ENCODE measurements around the gene PDE3B.
"Not testable (repeated sequence)": the region's sequence is repeated elsewhere in the genome, so short reads cannot be mapped to it uniquely, and the experiment has no call there.

The PDE3B gene

GRCh38 chr11:14641801-14642200 is 1.8 kb upstream of the PDE3B start:
- DNase-seq (ENCODE audit: low read depth in 2 of 3, low spot score in 1 of 3), result no peak

GRCh38 chr11:14642453-14642852 is 1.2 kb upstream of the PDE3B start:
- no peak for DNase-seq (ENCODE audit: low read depth in 2 of 3, low spot score in 1 of 3)

DNA sequence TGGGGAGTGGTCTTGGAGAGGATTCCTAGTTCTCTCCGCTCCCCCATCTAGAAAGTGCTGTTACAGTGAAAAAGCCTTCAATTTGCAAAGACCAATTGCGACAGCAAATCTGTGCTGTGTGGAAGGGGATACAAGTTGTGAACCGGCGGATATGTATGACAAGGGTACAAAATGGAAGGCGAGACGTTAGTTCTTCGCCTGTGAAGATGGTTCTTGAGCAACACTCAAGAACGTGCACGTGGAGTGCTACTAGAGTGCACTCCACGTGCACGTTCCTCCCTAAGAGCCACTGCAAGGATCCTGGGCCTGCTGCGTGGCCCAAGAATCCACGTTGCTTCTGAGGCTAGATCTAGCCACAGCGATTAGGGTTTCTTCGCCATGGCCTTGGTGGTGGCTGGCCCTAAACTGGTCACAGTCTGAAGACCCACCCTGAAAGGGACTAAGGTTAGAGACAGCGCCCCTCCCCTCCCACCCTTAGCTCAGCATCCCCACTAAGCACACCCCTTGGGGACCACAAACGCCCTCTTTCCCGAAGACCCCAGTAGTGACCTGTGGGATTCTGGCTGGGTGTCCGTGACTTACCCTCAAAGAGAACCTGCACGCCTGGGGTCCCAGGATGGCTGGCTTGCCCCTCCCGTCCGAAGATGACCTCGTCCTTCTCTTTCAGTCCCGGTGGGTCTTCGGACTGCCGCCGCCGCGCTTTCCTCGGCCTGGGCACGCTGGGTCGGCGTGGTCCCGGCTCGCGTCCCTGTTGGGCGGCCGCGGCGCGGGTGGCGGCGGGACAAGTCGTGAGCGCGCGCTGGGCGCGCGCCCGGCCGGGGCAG is 519 bp upstream of the PDE3B start:
- DNase-seq (ENCODE audit: low read depth in 2 of 3, low spot score in 1 of 3), result no peak

GRCh38 chr11:14644226-14645014 is 816 bp downstream of the PDE3B start:
- DNase-seq (ENCODE audit: low read depth in 2 of 3, low spot score in 1 of 3), result peak in 2 of 3 donors; percentile 19 to 30

- peak in 1 of 3 donors; percentile 23 for DNase-seq (ENCODE audit: low read depth in 2 of 3, low spot score in 1 of 3)
Measured at GRCh38 chr11:14645015-14645912, 1.7 kb downstream of the PDE3B start.

- DNase-seq (ENCODE audit: low read depth in 2 of 3, low spot score in 1 of 3), result no peak
Measured at GRCh38 chr11:14645985-14646900, 2.6 kb downstream of the PDE3B start.

DNA sequence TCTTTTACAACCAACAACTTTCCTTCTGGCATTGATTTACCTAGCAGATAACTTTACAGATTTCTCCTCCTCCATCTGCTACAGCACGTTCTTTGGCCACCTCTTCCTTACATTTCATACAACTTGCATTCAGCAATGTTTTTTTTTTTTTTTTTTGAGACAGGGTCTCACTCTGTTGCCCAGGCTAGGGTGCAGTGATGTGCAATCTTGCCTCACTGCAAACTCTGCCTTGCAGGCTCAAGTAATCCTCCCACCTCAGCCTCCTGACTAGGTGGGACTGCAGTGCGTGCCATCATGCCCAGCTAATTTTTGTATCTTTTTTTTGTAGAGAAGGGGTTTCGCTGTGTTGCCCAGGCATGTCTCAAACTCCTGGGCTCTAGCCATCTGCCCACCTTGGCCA is 6.5 kb downstream of the PDE3B start:
- no peak for DNase-seq (ENCODE audit: low read depth in 2 of 3, low spot score in 1 of 3)

- DNase-seq (ENCODE audit: low read depth in 2 of 3, low spot score in 1 of 3), result no peak
Measured at GRCh38 chr11:14653090-14653489, 9.5 kb downstream of the PDE3B start.

DNA sequence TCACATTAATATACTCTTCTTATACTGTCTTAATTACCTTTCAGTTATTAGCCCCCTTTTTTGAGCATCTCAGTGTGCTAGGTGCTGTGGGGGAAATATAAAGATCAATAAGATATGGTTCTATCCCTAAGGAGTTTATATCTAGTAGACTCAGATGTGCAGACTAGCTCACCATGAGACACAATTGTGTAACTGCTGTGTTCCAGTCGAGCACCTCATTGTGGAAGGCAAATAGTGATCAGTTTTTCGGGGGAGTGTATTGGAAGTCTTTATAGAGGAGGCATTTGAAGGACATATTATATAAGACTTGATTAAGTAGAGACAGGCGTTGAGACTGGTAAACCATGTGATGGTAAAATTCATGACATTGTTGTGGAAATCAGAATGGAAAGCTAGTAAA is 11.8 kb downstream of the PDE3B start:
- no peak for DNase-seq (ENCODE audit: low read depth in 2 of 3, low spot score in 1 of 3)

DNA sequence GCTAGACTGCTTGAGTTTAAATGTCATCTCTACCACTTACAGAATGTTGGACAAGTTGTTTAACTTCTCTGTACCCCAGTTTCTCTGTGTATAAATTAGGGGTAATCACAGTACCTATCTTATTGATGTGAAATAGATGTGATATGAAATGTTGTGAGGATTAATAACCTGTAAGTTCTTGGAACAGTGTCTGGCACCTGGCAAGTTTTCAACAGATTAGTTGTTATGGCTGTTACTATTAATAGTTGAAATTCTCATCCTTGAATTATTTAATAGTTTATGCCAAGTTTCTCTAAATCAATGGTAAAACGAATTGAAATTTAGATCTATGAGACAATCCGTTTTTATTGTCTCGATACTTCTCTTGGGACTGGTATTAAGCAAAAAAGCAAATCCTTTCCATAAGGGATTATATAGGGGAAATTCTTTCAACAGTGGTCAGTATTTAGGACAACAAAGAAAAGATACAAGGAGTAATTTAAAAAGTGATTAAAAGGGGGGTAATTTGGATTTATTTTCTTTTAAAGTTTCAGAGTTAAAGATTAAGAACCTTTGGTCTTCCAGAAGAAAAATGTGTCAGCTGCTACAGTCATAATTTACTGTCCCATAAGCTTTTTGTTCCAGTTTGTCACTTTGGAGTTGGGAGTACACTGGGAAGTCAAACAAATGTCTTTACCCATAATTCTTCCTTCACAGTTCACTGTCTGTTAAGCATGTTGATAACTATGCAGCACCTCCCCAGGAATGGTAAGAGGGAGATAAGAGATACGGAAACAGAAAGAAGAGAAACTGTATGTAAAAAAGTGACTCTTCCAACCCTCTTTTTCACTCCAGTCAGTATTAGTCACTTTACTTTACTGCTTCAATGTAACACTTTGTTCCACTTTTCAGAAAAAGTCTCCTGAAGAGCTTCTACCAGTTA is 13.2 kb downstream of the PDE3B start:
- DNase-seq (ENCODE audit: low read depth in 2 of 3, low spot score in 1 of 3), result no peak

GRCh38 chr11:14657841-14658240 is 14.2 kb downstream of the PDE3B start:
- no peak for DNase-seq (ENCODE audit: low read depth in 2 of 3, low spot score in 1 of 3)

GRCh38 chr11:14664926-14665325 is 21.3 kb downstream of the PDE3B start:
- not testable (repeated sequence) for DNase-seq (ENCODE audit: low read depth in 2 of 3, low spot score in 1 of 3)

DNA sequence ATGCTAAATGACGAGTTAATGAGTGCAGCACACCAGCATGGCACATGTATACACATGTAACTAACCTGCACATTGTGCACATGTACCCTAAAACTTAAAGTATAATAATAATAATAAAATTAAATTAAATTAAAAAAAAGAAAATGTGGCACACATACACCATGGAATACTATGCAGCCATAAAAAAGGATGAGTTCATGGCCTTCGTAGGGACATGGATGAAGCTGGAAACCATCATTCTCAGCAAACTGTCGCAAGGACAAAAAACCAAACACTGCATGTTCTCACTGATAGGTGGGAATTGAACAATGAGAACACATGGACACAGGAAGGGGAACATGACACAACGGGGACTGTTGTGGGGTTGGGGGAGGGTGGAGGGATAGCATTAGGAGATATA is 23.7 kb downstream of the PDE3B start:
- not testable (repeated sequence) for DNase-seq (ENCODE audit: low read depth in 2 of 3, low spot score in 1 of 3)

GRCh38 chr11:14668731-14669301 is 25.2 kb downstream of the PDE3B start:
- DNase-seq (ENCODE audit: low read depth in 2 of 3, low spot score in 1 of 3), result no peak

GRCh38 chr11:14669499-14669898 is 25.9 kb downstream of the PDE3B start:
- no peak for DNase-seq (ENCODE audit: low read depth in 2 of 3, low spot score in 1 of 3)

DNA sequence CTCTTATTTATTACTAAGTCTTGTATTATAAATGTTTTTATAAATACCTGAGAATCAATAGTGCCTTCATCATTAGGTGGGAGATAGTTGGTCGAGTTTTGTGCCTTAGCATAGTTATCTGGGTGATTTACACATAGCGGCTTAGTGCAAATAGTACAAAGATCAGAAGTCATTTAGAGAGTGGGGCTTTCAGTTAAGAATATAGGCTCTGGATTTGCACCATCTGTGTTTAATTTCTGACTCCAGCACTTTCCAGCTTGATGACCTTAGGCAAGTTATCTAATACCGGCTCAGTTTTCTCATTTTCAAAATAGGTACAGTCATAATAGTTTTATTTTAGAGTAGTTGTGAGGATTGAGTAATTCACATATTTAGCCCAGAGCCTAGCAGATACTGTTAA is 26.4 kb downstream of the PDE3B start:
- no peak for DNase-seq (ENCODE audit: low read depth in 2 of 3, low spot score in 1 of 3)

- no peak for DNase-seq (ENCODE audit: low read depth in 2 of 3, low spot score in 1 of 3)
Measured at GRCh38 chr11:14672635-14673034, 29.0 kb downstream of the PDE3B start.

GRCh38 chr11:14673421-14673820 is 29.8 kb downstream of the PDE3B start:
- no peak for DNase-seq (ENCODE audit: low read depth in 2 of 3, low spot score in 1 of 3)
